GM12878 (cell line): ENCODE data around the gene CLDN10.

ENCODE experiments used
- CTCF ChIP-seq, 3 experiments: IDR thresholded peaks in 2 of 3; conservative IDR thresholded peaks in 1 of 3; 2 replicates each; pipeline ENCODE4 v1.5.1; 2011; ENCODE audit warnings: low read depth in 3 of 3, low read length in 3 of 3, mild to moderate bottlenecking in 3 of 3, control low read depth in 2 of 3, moderate library complexity in 2 of 3, inconsistent platforms in 1 of 3, mixed read lengths in 1 of 3; ENCODE audit not compliant: control insufficient read depth in 2 of 3, insufficient read depth in 1 of 3; ENCODE audit errors: extremely low read depth in 1 of 3
- ETV6 ChIP-seq, 2 experiments: fragments of 450-650 bp in 1 of 2; IDR thresholded peaks in 1 of 2; conservative IDR thresholded peaks in 1 of 2; 2 replicates each; pipeline ENCODE4 v1.6.1; 2014; ENCODE audit warnings: antibody characterized with exemption in 1 of 2, borderline replicate concordance in 1 of 2, low read depth in 1 of 2, mild to moderate bottlenecking in 1 of 2, moderate library complexity in 1 of 2
- EZH2 ChIP-seq: IDR thresholded peaks from 2 replicates; pipeline ENCODE4 v1.6.1; 2012; ENCODE audit warnings: low read depth, mild to moderate bottlenecking, control low read depth, inconsistent platforms, low read length, borderline replicate concordance; ENCODE audit not compliant: control insufficient read depth
- FOS ChIP-seq: IDR thresholded peaks from 3 replicates; pipeline ENCODE4 v1.6.1; 2011; ENCODE audit warnings: borderline replicate concordance; ENCODE audit not compliant: insufficient read length; ENCODE audit errors: extremely low read depth
- FOXK2 ChIP-seq: fragments of 450-650 bp; IDR thresholded peaks from 2 replicates; pipeline ENCODE4 v1.6.1; 2017; ENCODE audit warnings: mild to moderate bottlenecking, moderate library complexity
- FOXM1 ChIP-seq: IDR thresholded peaks from 2 replicates; pipeline ENCODE4 v1.6.1; 2012; ENCODE audit warnings: low read depth, mild to moderate bottlenecking, inconsistent platforms, low read length, moderate library complexity
- JUND ChIP-seq: IDR thresholded peaks from 2 replicates; pipeline ENCODE4 v1.6.1; 2012; ENCODE audit warnings: low read depth, mild to moderate bottlenecking, low read length, improper control_type of control experiment, moderate library complexity
- MAX ChIP-seq: IDR thresholded peaks from 2 replicates; pipeline ENCODE4 v1.6.1; 2012; ENCODE audit warnings: low read depth, low read length, improper control_type of control experiment
- MYC ChIP-seq: IDR thresholded peaks from 2 replicates; pipeline ENCODE4 v1.6.1; 2011; ENCODE audit warnings: mild to moderate bottlenecking, low read length, moderate library complexity, inconsistent platforms; ENCODE audit not compliant: insufficient read depth, insufficient replicate concordance, insufficient read length, severe bottlenecking
- TF ChIP-seq, protein P1 (sequence below): IDR thresholded peaks from 2 replicates; pipeline ENCODE4 v1.6.1; 2012; ENCODE audit warnings: mild to moderate bottlenecking, low read depth, low read length

GRCh38 chr13:95585867-95586266, 33.3 kb downstream of the CLDN10 start:
- TF ChIP-seq ETV6 (conservative IDR thresholded peaks at IDR 0.05 in 1 of 2, IDR thresholded peaks at IDR 0.05 in 1 of 2; ENCODE audit: borderline replicate concordance in 1 of 2, low read depth in 1 of 2) (no peak), MAX (no peak), FOXM1 (no peak), EZH2 (no peak), CTCF (IDR thresholded peaks at IDR 0.05 in 2 of 3, conservative IDR thresholded peaks at IDR 0.05 in 1 of 3; ENCODE audit: control insufficient read depth in 2 of 3, extremely low read depth in 1 of 3, insufficient read depth in 1 of 3, low read depth in 3 of 3, low read length in 3 of 3) (no peak), FOXK2 (no peak), MYC (no peak), FOS (no peak), JUND (no peak)
- TF ChIP-seq, protein P1, sequence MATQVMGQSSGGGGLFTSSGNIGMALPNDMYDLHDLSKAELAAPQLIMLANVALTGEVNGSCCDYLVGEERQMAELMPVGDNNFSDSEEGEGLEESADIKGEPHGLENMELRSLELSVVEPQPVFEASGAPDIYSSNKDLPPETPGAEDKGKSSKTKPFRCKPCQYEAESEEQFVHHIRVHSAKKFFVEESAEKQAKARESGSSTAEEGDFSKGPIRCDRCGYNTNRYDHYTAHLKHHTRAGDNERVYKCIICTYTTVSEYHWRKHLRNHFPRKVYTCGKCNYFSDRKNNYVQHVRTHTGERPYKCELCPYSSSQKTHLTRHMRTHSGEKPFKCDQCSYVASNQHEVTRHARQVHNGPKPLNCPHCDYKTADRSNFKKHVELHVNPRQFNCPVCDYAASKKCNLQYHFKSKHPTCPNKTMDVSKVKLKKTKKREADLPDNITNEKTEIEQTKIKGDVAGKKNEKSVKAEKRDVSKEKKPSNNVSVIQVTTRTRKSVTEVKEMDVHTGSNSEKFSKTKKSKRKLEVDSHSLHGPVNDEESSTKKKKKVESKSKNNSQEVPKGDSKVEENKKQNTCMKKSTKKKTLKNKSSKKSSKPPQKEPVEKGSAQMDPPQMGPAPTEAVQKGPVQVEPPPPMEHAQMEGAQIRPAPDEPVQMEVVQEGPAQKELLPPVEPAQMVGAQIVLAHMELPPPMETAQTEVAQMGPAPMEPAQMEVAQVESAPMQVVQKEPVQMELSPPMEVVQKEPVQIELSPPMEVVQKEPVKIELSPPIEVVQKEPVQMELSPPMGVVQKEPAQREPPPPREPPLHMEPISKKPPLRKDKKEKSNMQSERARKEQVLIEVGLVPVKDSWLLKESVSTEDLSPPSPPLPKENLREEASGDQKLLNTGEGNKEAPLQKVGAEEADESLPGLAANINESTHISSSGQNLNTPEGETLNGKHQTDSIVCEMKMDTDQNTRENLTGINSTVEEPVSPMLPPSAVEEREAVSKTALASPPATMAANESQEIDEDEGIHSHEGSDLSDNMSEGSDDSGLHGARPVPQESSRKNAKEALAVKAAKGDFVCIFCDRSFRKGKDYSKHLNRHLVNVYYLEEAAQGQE = no peak
